Suppressor macrophage treated with lipopolysaccharide for 1 hour (primary cell): Measurements from ENCODE around the gene CDH12.
"Not testable (repeated sequence)": the region's sequence is repeated elsewhere in the genome, so short reads cannot be mapped to it uniquely, and the experiment has no call there.

Source experiments
- DNase-seq, 3 donors: peaks; one replicate each; pipeline ENCODE4 v3.0.0-alpha.2; 2020 to 2022

CDH12 gene

GRCh38 chr5:22643356-22643755, 209.8 kb downstream of the CDH12 start:
- no peak for DNase-seq

- DNase-seq, result no peak
These were observed 221.5 kb downstream of the CDH12 start for GRCh38 chr5:22631683-22632082.

GRCh38 chr5:22627029-22627428, 226.1 kb downstream of the CDH12 start:
- no peak for DNase-seq

- DNase-seq, result no peak
These were observed 227.7 kb downstream of the CDH12 start for GRCh38 chr5:22625451-22625850.

GRCh38 chr5:22621084-22621483, 232.1 kb downstream of the CDH12 start:
- no peak for DNase-seq

- DNase-seq, result no peak
These were observed 237.2 kb downstream of the CDH12 start for GRCh38 chr5:22615964-22616363.

- no peak for DNase-seq
These were observed 238.6 kb downstream of the CDH12 start for GRCh38 chr5:22614486-22615094.

- no peak for DNase-seq
These were observed 240.2 kb downstream of the CDH12 start for GRCh38 chr5:22612928-22613327.

- DNase-seq, result no peak
These were observed 241.8 kb downstream of the CDH12 start for GRCh38 chr5:22611327-22611726.

GRCh38 chr5:22607498-22607897, 245.6 kb downstream of the CDH12 start:
- not testable (repeated sequence) for DNase-seq

GRCh38 chr5:22605473-22605872, 247.7 kb downstream of the CDH12 start:
- DNase-seq, result no peak

- DNase-seq, result no peak
These were observed 248.4 kb downstream of the CDH12 start for GRCh38 chr5:22604711-22605110.

GRCh38 chr5:22598796-22599195, 254.3 kb downstream of the CDH12 start:
- no peak for DNase-seq

- no peak for DNase-seq
These were observed 256.7 kb downstream of the CDH12 start for GRCh38 chr5:22596404-22596970.

GRCh38 chr5:22594491-22594890, 258.7 kb downstream of the CDH12 start:
- no peak for DNase-seq

GRCh38 chr5:22593592-22593991, 259.6 kb downstream of the CDH12 start:
- DNase-seq, result no peak

GRCh38 chr5:22591461-22591860, 261.7 kb downstream of the CDH12 start:
- no peak for DNase-seq

- DNase-seq, result no peak
These were observed 262.4 kb downstream of the CDH12 start for GRCh38 chr5:22590677-22591268.

GRCh38 chr5:22577711-22578110, 275.4 kb downstream of the CDH12 start:
- no peak for DNase-seq

GRCh38 chr5:22577006-22577405, 276.1 kb downstream of the CDH12 start:
- no peak for DNase-seq

- DNase-seq, result no peak
These were observed 280.2 kb downstream of the CDH12 start for GRCh38 chr5:22572941-22573340.

GRCh38 chr5:22567983-22568382, 285.2 kb downstream of the CDH12 start:
- no peak for DNase-seq

GRCh38 chr5:22560147-22560546, 293.0 kb downstream of the CDH12 start:
- no peak for DNase-seq

GRCh38 chr5:22557251-22557650, 295.9 kb downstream of the CDH12 start:
- no peak for DNase-seq

- DNase-seq, result no peak
These were observed 298.7 kb downstream of the CDH12 start for GRCh38 chr5:22554475-22554874.
